K562 (cell line): ENCODE data around the gene CCDC32. TPM values are rescaled to one million over a fixed set of nuclear protein-coding genes. Genes with fewer than 3 reads are reported as not detected.
A peak's percentile ranks its signal among the peaks of the same experiment; 100 is the strongest.

Experiments used
- ATF2 ChIP-seq: sonication (generic); formaldehyde crosslinking; IDR thresholded peaks from 2 replicates; pipeline ENCODE4 v1.8.1; 2022; ENCODE audit warnings: missing genetic modification reagents
- BHLHE40 ChIP-seq: IDR thresholded peaks from 2 replicates; pipeline ENCODE4 v1.6.1; 2011; ENCODE audit warnings: low read length, improper control_type of control experiment
- CHD7 ChIP-seq: fragments of 200-600 bp; sonication (generic); IDR thresholded peaks from one replicate; pipeline ENCODE4 v1.6.1; 2012; ENCODE audit warnings: mild to moderate bottlenecking, low read depth, low read length, inconsistent platforms
- CTBP1 ChIP-seq: fragments of 450-650 bp; IDR thresholded peaks from 2 replicates; pipeline ENCODE4 v1.6.1; 2016; ENCODE audit warnings: borderline replicate concordance
- EP400 ChIP-seq: fragments of 450-650 bp; IDR thresholded peaks from 2 replicates; pipeline ENCODE4 v1.6.1; 2017; ENCODE audit warnings: antibody characterized with exemption, mild to moderate bottlenecking, moderate library complexity
- HMBOX1 ChIP-seq: sonication (generic); IDR thresholded peaks from 2 replicates; pipeline ENCODE4 v1.6.1; 2016
- NR0B1 ChIP-seq: fragments of 450-650 bp; IDR thresholded peaks from one replicate; pipeline ENCODE4 v1.6.1; 2018; ENCODE audit warnings: mild to moderate bottlenecking, moderate library complexity; ENCODE audit not compliant: partially characterized antibody
- SLC30A9 ChIP-seq: fragments of 250-450 bp; sonication (Bioruptor Pico); IDR thresholded peaks from 2 replicates; pipeline ENCODE4 v1.8.0; 2022; ENCODE audit warnings: mild to moderate bottlenecking, moderate library complexity
- TCF7 ChIP-seq: sonication (generic); IDR thresholded peaks from 2 replicates; pipeline ENCODE4 v1.6.1; 2016; ENCODE audit warnings: antibody characterized with exemption, borderline replicate concordance
- TFAM ChIP-seq: fragments of 250-450 bp; sonication (Bioruptor Pico); conservative IDR thresholded peaks from 2 replicates; pipeline ENCODE4 v1.5.0; 2021; ENCODE audit warnings: mild to moderate bottlenecking, moderate library complexity
- USF1 ChIP-seq: sonication (generic); formaldehyde crosslinking; IDR thresholded peaks from 2 replicates; pipeline ENCODE4 v1.9.0; 2022; ENCODE audit warnings: mild to moderate bottlenecking, missing genetic modification reagents
- polyA plus RNA-seq, 8 experiments: library from polyadenylated mRNA; depleted of rRNA in 4 of 8; stranded (reverse) in 5 of 8; unstranded in 3 of 8; fragments of >200 nt; fragmentation: Nextera tagmentation in 2 of 8; fragmentation: Illumina TruSeq in 1 of 8; extraction: Ambion mirVana in 2 of 8; extraction: Trizol in 1 of 8; gene quantifications; 2 replicates each; pipeline versions ENCODE4 v1.2.1 to v1.2.3, GENCODE V29; 2011 to 2014; ENCODE audit warnings: inconsistent platforms in 1 of 8, missing spikeins in 1 of 8
- total RNA-seq, 7 experiments: library from RNA; depleted of rRNA in 6 of 7; stranded (reverse); fragments of >200 nt in 6 of 7; fragmentation: Illumina TruSeq in 2 of 7; extraction: Trizol in 2 of 7; gene quantifications; 2 replicates each; pipeline versions ENCODE4 v1.2.1 to v1.2.3, GENCODE V29; 2011 to 2021; ENCODE audit warnings: low replicate concordance in 1 of 7

The CCDC32 gene
- total and polyA plus RNA-seq, 9 of the 15 experiments (the other 6 are each of a cell fraction or from before 2014, with no cell fraction given), result 22.2 to 94.8 (median 37.1) TPM

- peak; percentile 86 for TF ChIP-seq USF1 (CRISPR knock-in tag)
- no peak for TF ChIP-seq CHD7
- TF ChIP-seq ATF2, result no peak
- TF ChIP-seq SLC30A9 (CRISPR knock-in tag), result no peak
- peak; percentile 62 for TF ChIP-seq EP400
- TF ChIP-seq TFAM, result no peak
- TF ChIP-seq HMBOX1, result no peak
- TF ChIP-seq BHLHE40, result peak; percentile 77
- peak; percentile 94 for TF ChIP-seq CTBP1
- peak; percentile 58; the same call in 1 of the 2 replicates for TF ChIP-seq TCF7
- no peak for TF ChIP-seq NR0B1
These were observed 5.7 kb downstream of the CCDC32 start (continued) for GRCh38 chr15:40558952-40559742.
